K562 (cell line): ENCODE results near the gene CIAO1. TPM values are rescaled to one million over a fixed set of nuclear protein-coding genes. Genes with fewer than 3 reads are reported as not detected.

Experiments
- ESRRA ChIP-seq: fragments of 450-650 bp; IDR thresholded peaks from 2 replicates; pipeline ENCODE4 v1.6.1; 2014; ENCODE audit warnings: low read depth, mild to moderate bottlenecking, moderate library complexity, borderline replicate concordance
- FOS ChIP-seq: IDR thresholded peaks from 3 replicates; pipeline ENCODE4 v1.6.1; 2011; ENCODE audit not compliant: insufficient read length; ENCODE audit errors: extremely low read depth
- JUNB ChIP-seq: fragments of 450-650 bp; formaldehyde crosslinking; conservative IDR thresholded peaks from 2 replicates; pipeline ENCODE4 v1.4.0; 2020; ENCODE audit warnings: mild to moderate bottlenecking
- MCM2 ChIP-seq: fragments of 450-650 bp; IDR thresholded peaks from 2 replicates; pipeline ENCODE4 v1.6.1; 2017; ENCODE audit warnings: low read depth, mild to moderate bottlenecking
- RAD21 ChIP-seq, 2 experiments: fragments of 250-450 bp in 1 of 2; fragments of 450-650 bp in 1 of 2; sonication (Bioruptor Pico) in 1 of 2; formaldehyde crosslinking in 1 of 2; IDR thresholded peaks in 1 of 2; conservative IDR thresholded peaks in 1 of 2; 2 replicates each; pipeline versions ENCODE4 v1.4.0 to v1.8.0; 2020 to 2022; ENCODE audit warnings: mild to moderate bottlenecking in 2 of 2, moderate library complexity in 1 of 2
- ZNF324 ChIP-seq: fragments of 250-450 bp; sonication (Bioruptor Pico); IDR thresholded peaks from 2 replicates; pipeline ENCODE4 v1.4.0; 2020; ENCODE audit warnings: mild to moderate bottlenecking
- ZNF592 ChIP-seq: fragments of 450-650 bp; IDR thresholded peaks from 2 replicates; pipeline ENCODE4 v1.6.1; 2017; ENCODE audit warnings: antibody characterized with exemption, mild to moderate bottlenecking
- polyA plus RNA-seq, 8 experiments: library from polyadenylated mRNA; depleted of rRNA in 4 of 8; stranded (reverse) in 5 of 8; unstranded in 3 of 8; fragments of >200 nt; fragmentation: Nextera tagmentation in 2 of 8; fragmentation: Illumina TruSeq in 1 of 8; extraction: Ambion mirVana in 2 of 8; extraction: Trizol in 1 of 8; gene quantifications; 2 replicates each; pipeline versions ENCODE4 v1.2.1 to v1.2.3, GENCODE V29; 2011 to 2014; ENCODE audit warnings: inconsistent platforms in 1 of 8, missing spikeins in 1 of 8
- total RNA-seq, 7 experiments: library from RNA; depleted of rRNA in 6 of 7; stranded (reverse); fragments of >200 nt in 6 of 7; fragmentation: Illumina TruSeq in 2 of 7; extraction: Trizol in 2 of 7; gene quantifications; 2 replicates each; pipeline versions ENCODE4 v1.2.1 to v1.2.3, GENCODE V29; 2011 to 2021; ENCODE audit warnings: low replicate concordance in 1 of 7
- TF ChIP-seq, protein P1 (sequence below): IDR thresholded peaks from 2 replicates; pipeline ENCODE4 v1.6.1; 2011; ENCODE audit not compliant: insufficient read length; ENCODE audit errors: extremely low read depth
- TF ChIP-seq, protein P2 (sequence below), 2 experiments: fragments of 450-650 bp; formaldehyde crosslinking in 1 of 2; IDR thresholded peaks; 2 replicates each; pipeline versions ENCODE4 v1.4.0 to v1.6.1; 2014 to 2020; ENCODE audit warnings: mild to moderate bottlenecking in 2 of 2, borderline replicate concordance in 1 of 2, low read depth in 1 of 2
- TF ChIP-seq, protein P3 (sequence below): fragments of 250-450 bp; sonication (Bioruptor Pico); IDR thresholded peaks from 2 replicates; pipeline ENCODE4 v1.4.0; 2020; ENCODE audit warnings: mild to moderate bottlenecking

CIAO1 gene
- total and polyA plus RNA-seq, 9 of the 15 experiments (the other 6 are each of a cell fraction or from before 2014, with no cell fraction given) = 11.4 to 156 (median 92.8) TPM

GRCh38 chr2:96306370-96306769 is 40.3 kb downstream of the CIAO1 start (continued):
- no peak; the same call in 1 of the 2 replicates for TF ChIP-seq ZNF592
- TF ChIP-seq, protein P1, sequence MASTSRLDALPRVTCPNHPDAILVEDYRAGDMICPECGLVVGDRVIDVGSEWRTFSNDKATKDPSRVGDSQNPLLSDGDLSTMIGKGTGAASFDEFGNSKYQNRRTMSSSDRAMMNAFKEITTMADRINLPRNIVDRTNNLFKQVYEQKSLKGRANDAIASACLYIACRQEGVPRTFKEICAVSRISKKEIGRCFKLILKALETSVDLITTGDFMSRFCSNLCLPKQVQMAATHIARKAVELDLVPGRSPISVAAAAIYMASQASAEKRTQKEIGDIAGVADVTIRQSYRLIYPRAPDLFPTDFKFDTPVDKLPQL = no peak
- TF ChIP-seq MCM2 = no peak
- TF ChIP-seq, protein P2, sequence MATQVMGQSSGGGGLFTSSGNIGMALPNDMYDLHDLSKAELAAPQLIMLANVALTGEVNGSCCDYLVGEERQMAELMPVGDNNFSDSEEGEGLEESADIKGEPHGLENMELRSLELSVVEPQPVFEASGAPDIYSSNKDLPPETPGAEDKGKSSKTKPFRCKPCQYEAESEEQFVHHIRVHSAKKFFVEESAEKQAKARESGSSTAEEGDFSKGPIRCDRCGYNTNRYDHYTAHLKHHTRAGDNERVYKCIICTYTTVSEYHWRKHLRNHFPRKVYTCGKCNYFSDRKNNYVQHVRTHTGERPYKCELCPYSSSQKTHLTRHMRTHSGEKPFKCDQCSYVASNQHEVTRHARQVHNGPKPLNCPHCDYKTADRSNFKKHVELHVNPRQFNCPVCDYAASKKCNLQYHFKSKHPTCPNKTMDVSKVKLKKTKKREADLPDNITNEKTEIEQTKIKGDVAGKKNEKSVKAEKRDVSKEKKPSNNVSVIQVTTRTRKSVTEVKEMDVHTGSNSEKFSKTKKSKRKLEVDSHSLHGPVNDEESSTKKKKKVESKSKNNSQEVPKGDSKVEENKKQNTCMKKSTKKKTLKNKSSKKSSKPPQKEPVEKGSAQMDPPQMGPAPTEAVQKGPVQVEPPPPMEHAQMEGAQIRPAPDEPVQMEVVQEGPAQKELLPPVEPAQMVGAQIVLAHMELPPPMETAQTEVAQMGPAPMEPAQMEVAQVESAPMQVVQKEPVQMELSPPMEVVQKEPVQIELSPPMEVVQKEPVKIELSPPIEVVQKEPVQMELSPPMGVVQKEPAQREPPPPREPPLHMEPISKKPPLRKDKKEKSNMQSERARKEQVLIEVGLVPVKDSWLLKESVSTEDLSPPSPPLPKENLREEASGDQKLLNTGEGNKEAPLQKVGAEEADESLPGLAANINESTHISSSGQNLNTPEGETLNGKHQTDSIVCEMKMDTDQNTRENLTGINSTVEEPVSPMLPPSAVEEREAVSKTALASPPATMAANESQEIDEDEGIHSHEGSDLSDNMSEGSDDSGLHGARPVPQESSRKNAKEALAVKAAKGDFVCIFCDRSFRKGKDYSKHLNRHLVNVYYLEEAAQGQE (IDR thresholded peaks at IDR 0.05; ENCODE audit: borderline replicate concordance) = 0 out of 2 replicates have a peak, but pooled peaks have one; percentile 4
- TF ChIP-seq, protein P2 (CRISPR knock-in tag; IDR thresholded peaks at IDR 0.05; ENCODE audit: low read depth) = no peak
- TF ChIP-seq JUNB (CRISPR knock-in tag) = no peak
- no peak for TF ChIP-seq ZNF324 (CRISPR knock-in tag)
- TF ChIP-seq ESRRA = 0 out of 2 replicates have a peak, but pooled peaks have one; percentile 12
- TF ChIP-seq RAD21 (CRISPR knock-in tag; conservative IDR thresholded peaks at IDR 0.05 in 1 of 2, IDR thresholded peaks at IDR 0.05 in 1 of 2) = no peak
- TF ChIP-seq, protein P3, sequence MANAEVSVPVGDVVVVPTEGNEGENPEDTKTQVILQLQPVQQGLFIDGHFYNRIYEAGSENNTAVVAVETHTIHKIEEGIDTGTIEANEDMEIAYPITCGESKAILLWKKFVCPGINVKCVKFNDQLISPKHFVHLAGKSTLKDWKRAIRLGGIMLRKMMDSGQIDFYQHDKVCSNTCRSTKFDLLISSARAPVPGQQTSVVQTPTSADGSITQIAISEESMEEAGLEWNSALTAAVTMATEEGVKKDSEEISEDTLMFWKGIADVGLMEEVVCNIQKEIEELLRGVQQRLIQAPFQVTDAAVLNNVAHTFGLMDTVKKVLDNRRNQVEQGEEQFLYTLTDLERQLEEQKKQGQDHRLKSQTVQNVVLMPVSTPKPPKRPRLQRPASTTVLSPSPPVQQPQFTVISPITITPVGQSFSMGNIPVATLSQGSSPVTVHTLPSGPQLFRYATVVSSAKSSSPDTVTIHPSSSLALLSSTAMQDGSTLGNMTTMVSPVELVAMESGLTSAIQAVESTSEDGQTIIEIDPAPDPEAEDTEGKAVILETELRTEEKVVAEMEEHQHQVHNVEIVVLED = no peak
- TF ChIP-seq FOS = no peak
